MCF 10A (cell line): ENCODE results near the gene HIVEP2. TPM values are rescaled to one million over a fixed set of nuclear protein-coding genes. Genes with fewer than 3 reads are reported as not detected.

Experiments used
- BruUV-seq: library from RNA; stranded (reverse); fragments of 400-500 nt; replicated peaks from 2 replicates; lab custom pipeline; 2021; lab: Mats Ljungman, UMichigan
- CTCF ChIA-PET: fragments of 300-600 bp; sonication (Branson Sonifier 250); formaldehyde crosslinking; extraction: SDS; loops from one replicate; lab custom pipeline; 2021; ENCODE audit warnings: antibody characterized with exemption, inconsistent platforms; lab: Yijun Ruan, JAX
- POLR2A ChIA-PET: fragments of 300-600, 350-650 bp; sonication (Branson Sonifier 250); formaldehyde crosslinking; extraction: SDS; loops from one replicate; lab custom pipeline; 2020; ENCODE audit warnings: antibody characterized with exemption, inconsistent platforms; lab: Yijun Ruan, JAX
- DNase-seq: peaks from one replicate; pipeline ENCODE4 v3.0.0-alpha.2; 2018; ENCODE audit not compliant: unreplicated experiment
- H3K27ac Mint-ChIP-seq: one replicate; pipeline ENCODE4 v1.8.0; 2022; ENCODE audit warnings: mild to moderate bottlenecking, low read depth, mixed read lengths; ENCODE audit not compliant: unreplicated experiment
- H3K27me3 Mint-ChIP-seq: one replicate; pipeline ENCODE4 v1.8.0; 2022; ENCODE audit warnings: mixed read lengths; ENCODE audit not compliant: insufficient read depth, unreplicated experiment
- H3K36me3 Mint-ChIP-seq: one replicate; pipeline ENCODE4 v1.8.0; 2022; ENCODE audit warnings: mild to moderate bottlenecking, moderate library complexity, mixed read lengths; ENCODE audit not compliant: insufficient read depth, unreplicated experiment
- H3K4me1 Mint-ChIP-seq: one replicate; pipeline ENCODE4 v1.8.0; 2022; ENCODE audit warnings: mixed read lengths; ENCODE audit not compliant: insufficient read depth, unreplicated experiment
- H3K4me3 Mint-ChIP-seq: one replicate; pipeline ENCODE4 v1.8.0; 2022; ENCODE audit warnings: mild to moderate bottlenecking, moderate library complexity, mixed read lengths; ENCODE audit not compliant: unreplicated experiment
- H3K9me3 Mint-ChIP-seq: one replicate; pipeline ENCODE4 v1.8.0; 2022; ENCODE audit warnings: mixed read lengths; ENCODE audit not compliant: unreplicated experiment
- CTCF ChIP-seq: fragments of 200-600 bp; IDR thresholded peaks from one replicate; pipeline ENCODE4 v1.8.0; 2022; ENCODE audit warnings: antibody characterized with exemption, mild to moderate bottlenecking; ENCODE audit not compliant: unreplicated experiment
- intact Hi-C: fragments of 100-400 bp; cut with micrococcal nuclease; formaldehyde crosslinking; loops from 2 replicates; pipeline ENCODE4 v1.14.1; 2022
- total RNA-seq: library from RNA; stranded (reverse); gene quantifications from 2 replicates; pipeline ENCODE4 v1.2.3, GENCODE V29; 2022

The HIVEP2 gene
- total RNA-seq, 1 experiment from 2014 or later, result 23.6 TPM

- ChIA-PET CTCF (no interaction called here), POLR2A (interaction anchor here (1.2 kb wide), 1 partner anchor 31 kb away, joined by 4 read pairs; no protein-coding TSS in a partner anchor)
- peaks cover 15% of the 10 kb centered on the region for H3K36me3 Mint-ChIP-seq
- intact Hi-C loops, result no loop called here
- H3K27ac Mint-ChIP-seq, result no peak overlapping the region
- peaks cover 44% of the 10 kb centered on the region for H3K4me1 Mint-ChIP-seq
- H3K9me3 Mint-ChIP-seq, result no peaks in the 10 kb centered on the region
- DNase-seq, result no peak
- no peaks in the 10 kb centered on the region for H3K27me3 Mint-ChIP-seq
- BruUV-seq, result no TSS peak
- no peak for TF ChIP-seq CTCF
- no peak overlapping the region for H3K4me3 Mint-ChIP-seq
These were observed 93.4 kb downstream of the HIVEP2 start for GRCh38 chr6:142851601-142852000.

GRCh38 chr6:142850679-142851423 is 94.1 kb downstream of the HIVEP2 start:
- intact Hi-C loops, result no loop called here
- no peak for TF ChIP-seq CTCF
- no TSS peak for BruUV-seq
- no peaks in the 10 kb centered on the region for H3K27me3 Mint-ChIP-seq
- H3K4me1 Mint-ChIP-seq, result peaks cover 52% of the 10 kb centered on the region
- CTCF ChIA-PET, result interaction anchor here (0.6 kb wide), 1 partner anchor 46 kb away, joined by 3 read pairs; no protein-coding TSS in a partner anchor
- POLR2A ChIA-PET, result interaction anchor here (0.9 to 6.9 kb wide), 4 partner anchors 12 to 113 kb away, joined by 3 to 34 read pairs (median 4); no protein-coding TSS in a partner anchor
- H3K4me3 Mint-ChIP-seq, result no peak overlapping the region
- no peak overlapping the region for H3K27ac Mint-ChIP-seq
- peaks cover 15% of the 10 kb centered on the region for H3K36me3 Mint-ChIP-seq
- no peaks in the 10 kb centered on the region for H3K9me3 Mint-ChIP-seq
- no peak for DNase-seq

GRCh38 chr6:142848976-142849375 is 96.0 kb downstream of the HIVEP2 start:
- BruUV-seq, result no TSS peak
- ChIA-PET POLR2A (interaction anchor here (0.9 to 6.9 kb wide), 3 partner anchors 12 to 77 kb away, joined by 4 to 34 read pairs (median 4); no protein-coding TSS in a partner anchor), CTCF (interaction anchor here (0.6 to 0.9 kb wide), 2 partner anchors 9 to 19 kb away, joined by 4 read pairs; no protein-coding TSS in a partner anchor)
- intact Hi-C loops, result no loop called here
- no peak for TF ChIP-seq CTCF
- H3K4me3 Mint-ChIP-seq, result no peak overlapping the region
- H3K27ac Mint-ChIP-seq, result no peak overlapping the region
- H3K27me3 Mint-ChIP-seq, result no peaks in the 10 kb centered on the region
- no peaks in the 10 kb centered on the region for H3K9me3 Mint-ChIP-seq
- H3K4me1 Mint-ChIP-seq, result peaks cover 62% of the 10 kb centered on the region
- DNase-seq, result no peak
- peaks cover 6% of the 10 kb centered on the region for H3K36me3 Mint-ChIP-seq

- ChIA-PET POLR2A (interaction anchor here (0.9 to 6.9 kb wide), 9 partner anchors 8 to 99 kb away, joined by 3 to 34 read pairs (median 4); no protein-coding TSS in a partner anchor), CTCF (interaction anchor here (0.6 kb wide), 1 partner anchor 667 kb away, joined by 3 read pairs; no protein-coding TSS in a partner anchor)
- peaks cover 10% of the 10 kb centered on the region for H3K36me3 Mint-ChIP-seq
- no peaks in the 10 kb centered on the region for H3K9me3 Mint-ChIP-seq
- TF ChIP-seq CTCF, result no peak
- DNase-seq, result no peak
- H3K27me3 Mint-ChIP-seq, result no peaks in the 10 kb centered on the region
- peaks cover 62% of the 10 kb centered on the region for H3K4me1 Mint-ChIP-seq
- no peak overlapping the region for H3K27ac Mint-ChIP-seq
- BruUV-seq, result no TSS peak
- H3K4me3 Mint-ChIP-seq, result no peak overlapping the region
- intact Hi-C loops, result no loop called here
These were observed 96.8 kb downstream of the HIVEP2 start for GRCh38 chr6:142848156-142848555.
